ENCODE results near the gene DMBX1.

DMBX1 gene

DNA sequence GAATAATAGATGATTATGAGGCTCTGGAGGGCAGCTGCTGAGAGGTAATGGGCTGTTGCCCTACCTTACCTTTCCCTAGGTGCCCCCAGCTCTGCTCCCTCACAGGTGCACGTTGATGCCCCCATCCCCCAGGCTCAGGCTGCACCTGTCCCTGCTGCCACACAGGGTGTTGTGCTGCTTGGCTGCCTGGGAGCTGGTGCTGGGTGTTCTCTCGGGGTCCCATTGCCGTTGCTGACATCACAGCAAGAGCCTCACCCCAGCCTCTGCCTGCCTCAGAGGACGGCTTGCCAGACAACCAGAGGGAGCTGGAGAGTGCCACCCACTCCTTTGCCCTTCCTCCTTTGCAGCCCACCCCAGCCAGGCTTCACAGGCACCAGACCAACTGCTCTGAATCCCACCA, 31.4 kb upstream of the DMBX1 start:
- TF ChIP-seq, protein P1, sequence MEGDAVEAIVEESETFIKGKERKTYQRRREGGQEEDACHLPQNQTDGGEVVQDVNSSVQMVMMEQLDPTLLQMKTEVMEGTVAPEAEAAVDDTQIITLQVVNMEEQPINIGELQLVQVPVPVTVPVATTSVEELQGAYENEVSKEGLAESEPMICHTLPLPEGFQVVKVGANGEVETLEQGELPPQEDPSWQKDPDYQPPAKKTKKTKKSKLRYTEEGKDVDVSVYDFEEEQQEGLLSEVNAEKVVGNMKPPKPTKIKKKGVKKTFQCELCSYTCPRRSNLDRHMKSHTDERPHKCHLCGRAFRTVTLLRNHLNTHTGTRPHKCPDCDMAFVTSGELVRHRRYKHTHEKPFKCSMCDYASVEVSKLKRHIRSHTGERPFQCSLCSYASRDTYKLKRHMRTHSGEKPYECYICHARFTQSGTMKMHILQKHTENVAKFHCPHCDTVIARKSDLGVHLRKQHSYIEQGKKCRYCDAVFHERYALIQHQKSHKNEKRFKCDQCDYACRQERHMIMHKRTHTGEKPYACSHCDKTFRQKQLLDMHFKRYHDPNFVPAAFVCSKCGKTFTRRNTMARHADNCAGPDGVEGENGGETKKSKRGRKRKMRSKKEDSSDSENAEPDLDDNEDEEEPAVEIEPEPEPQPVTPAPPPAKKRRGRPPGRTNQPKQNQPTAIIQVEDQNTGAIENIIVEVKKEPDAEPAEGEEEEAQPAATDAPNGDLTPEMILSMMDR (IDR thresholded peaks at IDR 0.05; ENCODE audit: extremely low read depth, insufficient read depth, missing control alignments) = no peak
- DNase-seq (ENCODE audit: low spot score) = no peak
- in situ Hi-C loops (cut with MboI; ENCODE audit: low pct_unique_long_range_greater_than_20kb, low sequenced_read_pairs, unreplicated experiment) = no loop called here

DNA sequence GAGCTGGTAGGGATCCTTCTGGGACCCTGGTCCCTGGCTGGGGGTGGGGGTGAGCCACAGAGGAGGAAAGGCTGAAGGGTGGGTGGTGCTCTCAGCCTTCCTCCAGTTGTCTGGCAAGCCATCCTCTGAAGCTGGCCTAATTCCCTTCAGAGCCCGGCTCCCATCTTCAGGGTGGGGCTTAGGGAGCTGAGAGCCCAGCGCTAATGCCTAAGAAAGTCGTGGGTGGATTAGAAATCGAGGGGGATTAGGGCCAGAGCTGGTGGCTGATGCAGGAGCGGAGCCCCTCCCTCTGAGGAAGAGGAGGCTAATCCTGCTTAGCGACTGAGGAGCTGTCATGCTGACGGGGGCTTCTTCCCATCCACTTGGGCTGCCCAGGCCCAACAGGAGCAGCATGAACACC, 30.8 kb upstream of the DMBX1 start:
- TF ChIP-seq, protein P1 (IDR thresholded peaks at IDR 0.05; ENCODE audit: extremely low read depth, insufficient read depth, missing control alignments) = no peak
- no peak for DNase-seq (ENCODE audit: low spot score)
- in situ Hi-C loops (cut with MboI; ENCODE audit: low pct_unique_long_range_greater_than_20kb, low sequenced_read_pairs, unreplicated experiment) = no loop called here

DNA sequence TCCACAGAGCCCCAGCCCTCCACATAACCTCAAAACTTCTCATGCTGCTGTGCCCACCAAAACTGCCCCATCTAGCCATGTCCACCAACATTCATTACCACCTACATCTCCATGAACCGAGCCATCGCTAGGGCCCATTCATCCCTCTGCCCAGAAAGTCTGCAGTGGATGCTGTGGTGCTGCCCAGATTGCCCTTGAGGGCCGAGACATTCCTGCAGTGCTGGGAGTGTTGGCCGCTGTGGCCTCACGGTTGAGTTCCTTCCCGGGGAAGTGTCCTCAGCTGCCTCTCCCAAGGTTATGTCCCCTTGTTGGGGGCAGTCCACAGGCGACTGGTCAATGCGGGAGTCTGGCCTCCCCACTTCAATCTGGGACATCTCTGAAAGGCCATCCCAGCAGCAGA, 30.3 kb upstream of the DMBX1 start:
- in situ Hi-C loops (cut with MboI; ENCODE audit: low pct_unique_long_range_greater_than_20kb, low sequenced_read_pairs, unreplicated experiment) = no loop called here
- TF ChIP-seq, protein P1 (IDR thresholded peaks at IDR 0.05; ENCODE audit: extremely low read depth, insufficient read depth, missing control alignments) = no peak
- DNase-seq (ENCODE audit: low spot score) = no peak

DNA sequence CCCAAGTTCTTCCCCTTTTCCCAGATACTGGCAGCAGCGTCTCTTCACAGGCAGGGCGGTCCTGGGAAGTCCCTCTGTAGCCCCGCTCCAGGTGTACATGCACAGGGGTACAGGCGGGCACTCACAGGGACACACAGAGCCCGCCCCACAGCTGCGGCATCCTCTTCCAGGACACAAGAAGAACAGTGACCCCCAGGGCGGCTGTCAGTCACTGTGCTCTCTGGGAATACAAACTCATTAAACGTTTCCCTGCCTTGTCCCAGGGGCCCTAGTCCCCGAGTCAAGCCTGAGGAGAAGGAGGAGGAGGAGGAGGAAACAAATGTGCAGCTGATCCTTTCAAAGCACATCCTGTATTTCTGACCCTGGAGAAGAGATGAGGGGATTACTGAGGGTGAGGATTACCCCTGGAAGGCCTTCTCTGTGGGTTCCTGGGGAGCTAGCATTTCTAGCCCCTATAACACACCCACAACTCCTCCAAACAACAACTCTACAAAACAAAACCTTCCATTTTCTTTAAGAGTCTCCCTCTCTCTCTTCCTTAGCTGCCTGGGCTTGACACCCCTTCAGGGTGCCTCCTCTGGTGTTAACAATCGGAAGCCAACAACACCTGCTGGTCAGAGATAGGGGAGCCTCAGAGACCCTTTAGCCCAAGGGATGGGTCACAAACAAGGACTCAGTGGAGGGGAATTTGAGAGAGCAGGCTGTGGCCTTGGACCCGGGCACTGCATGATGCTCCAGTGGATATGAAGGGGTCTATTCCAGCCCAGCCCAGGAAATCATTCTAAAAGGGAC, 28.4 kb upstream of the DMBX1 start:
- TF ChIP-seq, protein P1 (IDR thresholded peaks at IDR 0.05; ENCODE audit: extremely low read depth, insufficient read depth, missing control alignments) = no peak
- no peak for DNase-seq (ENCODE audit: low spot score)
- in situ Hi-C loops (cut with MboI; ENCODE audit: low pct_unique_long_range_greater_than_20kb, low sequenced_read_pairs, unreplicated experiment) = no loop called here

DNA sequence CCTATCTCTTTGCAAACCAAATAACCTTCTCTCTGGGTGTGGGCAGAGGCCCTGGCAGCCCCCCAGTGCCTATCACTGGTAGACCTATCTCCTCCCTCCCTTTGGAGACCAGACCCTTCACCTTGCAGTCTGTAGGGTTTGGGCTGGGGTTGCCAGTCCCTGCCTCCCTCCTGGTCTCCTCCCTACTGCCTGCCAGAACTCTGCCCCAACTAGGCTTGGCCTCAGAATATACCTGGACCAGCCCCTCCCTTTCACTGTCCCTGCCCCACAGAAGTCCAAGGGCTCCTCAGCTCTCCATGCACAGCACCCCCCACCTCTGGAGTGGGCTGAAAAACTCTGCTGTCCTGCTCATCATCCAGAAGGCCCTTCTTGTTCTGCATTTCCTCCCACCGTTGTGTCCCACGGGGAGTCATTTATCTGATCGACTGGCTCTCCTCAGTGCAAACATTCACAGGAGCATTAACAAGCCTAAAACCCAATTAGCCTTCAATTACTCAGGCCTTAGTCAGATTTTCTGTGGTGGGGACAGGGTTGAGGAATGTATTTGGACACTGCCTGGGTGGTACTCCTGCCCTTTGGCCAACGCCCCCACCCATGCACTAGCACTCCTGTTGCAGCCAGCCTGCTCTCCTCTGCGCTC, 27.7 kb upstream of the DMBX1 start:
- in situ Hi-C loops (cut with MboI; ENCODE audit: low pct_unique_long_range_greater_than_20kb, low sequenced_read_pairs, unreplicated experiment) = no loop called here
- TF ChIP-seq, protein P1 (IDR thresholded peaks at IDR 0.05; ENCODE audit: extremely low read depth, insufficient read depth, missing control alignments) = no peak
- DNase-seq (ENCODE audit: low spot score) = no peak

DNA sequence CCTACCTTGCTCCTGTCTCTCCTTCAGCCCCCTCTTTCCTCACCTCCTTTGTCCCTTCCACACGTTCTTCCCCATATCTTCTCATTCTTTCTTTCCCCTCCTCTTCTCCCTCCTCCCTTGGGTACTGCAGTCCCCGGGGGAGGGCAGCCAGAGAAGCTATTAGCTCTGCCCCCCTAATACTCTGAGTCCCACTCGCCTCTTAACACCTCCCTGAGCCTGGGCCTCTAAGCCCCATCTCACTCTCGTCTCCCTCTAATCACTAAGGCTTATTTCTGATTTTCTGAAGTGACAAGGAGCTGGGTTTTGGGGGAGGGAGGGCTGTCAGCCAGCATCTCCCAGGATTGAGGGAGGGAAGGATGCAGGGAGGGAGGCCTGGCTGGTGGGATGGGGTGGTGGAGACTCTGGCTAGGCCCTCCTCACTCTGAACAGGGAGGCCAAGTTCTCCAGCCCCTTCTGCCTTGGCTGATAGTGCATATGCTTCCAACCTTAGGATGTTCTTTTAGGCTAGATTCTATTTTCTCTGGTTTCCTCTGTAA, 25.6 kb upstream of the DMBX1 start:
- in situ Hi-C loops (cut with MboI; ENCODE audit: low pct_unique_long_range_greater_than_20kb, low sequenced_read_pairs, unreplicated experiment) = no loop called here
- TF ChIP-seq, protein P1 (IDR thresholded peaks at IDR 0.05; ENCODE audit: extremely low read depth, insufficient read depth, missing control alignments) = no peak
- no peak for DNase-seq (ENCODE audit: low spot score)
